Astrocyte of the spinal cord (primary cell): Measurements from ENCODE around the gene CREG2.

Experiments
- DNase-seq: peaks from one replicate; pipeline ENCODE4 v3.0.0; 2011; ENCODE audit warnings: low read depth, low spot score
- H3K4me3 ChIP-seq: 2 replicates; pipeline ENCODE4 v1.5.1; 2011; ENCODE audit warnings: low read depth, mild to moderate bottlenecking, low read length, moderate library complexity
- CTCF ChIP-seq: IDR thresholded peaks from 2 replicates; pipeline ENCODE4 v1.5.1; 2012; ENCODE audit warnings: low read depth, mild to moderate bottlenecking, low read length, inconsistent platforms
- in situ Hi-C: cut with HindIII; loops from 2 replicates; pipeline ENCODE4 v1.10.0; 2017; ENCODE audit warnings: low sequenced_read_pairs

Gene CREG2

DNA sequence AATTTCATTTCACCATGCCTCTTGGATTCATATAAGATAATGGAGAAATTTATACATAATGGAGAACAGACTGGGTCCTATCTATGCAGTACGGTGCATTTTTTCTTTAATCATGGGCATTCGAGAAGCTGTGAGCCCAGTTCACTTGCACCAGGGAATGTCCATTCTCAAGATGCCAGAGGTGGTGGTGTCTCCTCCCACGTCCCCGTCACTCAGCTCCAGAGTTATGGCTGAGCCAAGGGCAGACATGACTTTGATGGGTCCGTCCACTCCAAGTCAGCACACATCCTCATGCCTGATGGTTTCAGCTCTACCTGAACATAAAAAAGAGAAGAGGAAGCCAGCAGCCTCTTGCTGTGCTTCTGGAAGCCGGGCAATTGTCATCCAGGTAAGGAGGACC is 42.1 kb upstream of the CREG2 start:
- in situ Hi-C loops, result no loop called here
- no peak for TF ChIP-seq CTCF
- DNase-seq, result no peak
- H3K4me3 ChIP-seq, result no peak overlapping the region

- no peak overlapping the region for H3K4me3 ChIP-seq
- DNase-seq, result no peak
- TF ChIP-seq CTCF, result no peak
- in situ Hi-C loops, result no loop called here
These were observed 41.3 kb upstream of the CREG2 start for GRCh38 chr2:101428422-101429176.

GRCh38 chr2:101427743-101428142 is 40.4 kb upstream of the CREG2 start:
- TF ChIP-seq CTCF, result no peak

DNA sequence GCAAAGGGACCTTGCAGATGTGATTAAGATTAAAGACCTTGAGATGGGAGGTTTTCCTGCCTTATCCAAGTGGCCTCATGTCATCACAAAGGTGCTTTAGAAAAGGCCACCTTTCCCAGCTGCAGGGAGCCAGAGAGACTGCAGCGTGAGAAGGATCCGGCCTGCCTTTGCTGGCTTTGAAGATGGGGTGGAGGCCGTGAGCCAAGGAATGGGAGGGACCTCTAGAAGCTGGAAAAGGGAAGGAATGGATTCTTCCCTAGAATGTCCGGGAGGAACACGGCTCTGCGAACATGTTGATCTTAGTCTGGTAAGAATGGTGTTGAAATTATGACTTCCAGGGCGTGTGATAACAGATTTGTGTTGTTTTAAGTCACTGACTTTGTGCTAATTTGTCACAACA is 39.9 kb upstream of the CREG2 start:
- in situ Hi-C loops, result no loop called here
- no peak for TF ChIP-seq CTCF
- DNase-seq, result no peak
- H3K4me3 ChIP-seq, result no peak overlapping the region

More at GRCh38 chr2:101427743-101428142, 40.4 kb upstream of the CREG2 start:
- DNase-seq, result no peak
- no peak overlapping the region for H3K4me3 ChIP-seq
- in situ Hi-C loops, result no loop called here

DNA sequence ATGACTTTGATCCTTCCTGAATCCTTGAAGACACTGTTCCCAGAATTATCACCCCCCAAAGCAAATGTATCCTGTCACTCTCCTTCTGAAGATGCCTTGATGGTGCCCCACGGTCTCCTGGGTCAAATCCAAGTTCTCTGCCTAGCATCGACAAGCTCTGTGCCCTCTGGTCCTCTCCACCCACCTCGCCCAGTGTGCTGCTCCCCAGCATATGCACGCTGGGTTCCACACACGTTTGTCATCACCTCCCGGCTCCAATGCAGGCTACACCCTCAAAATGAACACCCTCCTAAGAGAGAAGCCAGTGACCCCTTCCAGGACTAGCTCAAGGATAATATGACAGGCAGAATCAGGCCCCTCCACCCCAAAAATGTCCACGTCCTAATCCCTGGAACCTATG is 39.5 kb upstream of the CREG2 start:
- no peak for DNase-seq
- TF ChIP-seq CTCF, result no peak
- no peak overlapping the region for H3K4me3 ChIP-seq
- in situ Hi-C loops, result no loop called here

DNA sequence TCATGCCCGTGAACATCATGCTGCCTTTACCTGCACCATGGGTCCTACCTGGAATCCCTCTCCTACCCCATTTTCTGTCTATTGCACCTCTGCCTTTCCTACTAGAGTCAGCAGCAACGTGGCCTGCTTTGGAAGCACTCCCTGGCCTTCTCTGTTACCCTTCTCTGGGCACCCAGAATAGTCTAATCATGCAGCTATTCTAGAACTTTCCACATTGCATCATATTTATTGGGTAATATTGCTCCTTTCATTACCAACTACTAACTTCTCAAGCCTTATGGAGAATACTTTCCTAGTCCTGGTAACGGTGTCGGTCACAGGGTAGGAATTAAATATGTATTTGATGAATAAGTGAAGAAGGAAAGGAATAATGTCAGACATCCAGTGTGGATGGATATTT is 33.3 kb upstream of the CREG2 start:
- H3K4me3 ChIP-seq, result no peak overlapping the region
- no peak for DNase-seq
- in situ Hi-C loops, result no loop called here
- TF ChIP-seq CTCF, result no peak
